ENCODE data around the gene TEF.

DNA sequence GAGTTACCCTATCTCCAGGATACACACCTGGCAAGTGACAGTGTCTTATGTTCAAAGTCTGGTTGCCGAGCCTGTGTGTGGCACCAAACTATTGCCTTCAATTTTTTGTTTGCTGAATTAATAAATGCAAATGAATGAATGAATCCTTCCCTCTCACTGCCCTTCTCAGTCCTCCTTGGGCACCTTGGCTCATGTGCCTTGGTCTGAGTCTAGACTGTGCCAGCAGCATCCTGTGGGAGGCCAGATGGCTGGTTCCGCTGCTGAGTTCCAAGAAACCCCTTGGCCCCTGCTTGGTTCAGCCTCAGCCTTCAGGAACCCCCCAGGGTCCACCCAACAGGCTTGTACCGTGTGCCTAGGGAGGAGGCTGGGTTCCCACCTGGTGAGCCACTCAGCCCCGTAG lies 33.8 kb downstream of the TEF start:
- TF ChIP-seq ZFP30 (CRISPR knock-in tag; IDR thresholded peaks at IDR 0.05) (no peak), ISL1 (CRISPR knock-in tag; IDR thresholded peaks at IDR 0.05) (no peak), SNAI2 (CRISPR knock-in tag; IDR thresholded peaks at IDR 0.05) (no peak), GLIS3 (CRISPR knock-in tag; IDR thresholded peaks at IDR 0.05) (no peak)
- TF ChIP-seq, protein P1, sequence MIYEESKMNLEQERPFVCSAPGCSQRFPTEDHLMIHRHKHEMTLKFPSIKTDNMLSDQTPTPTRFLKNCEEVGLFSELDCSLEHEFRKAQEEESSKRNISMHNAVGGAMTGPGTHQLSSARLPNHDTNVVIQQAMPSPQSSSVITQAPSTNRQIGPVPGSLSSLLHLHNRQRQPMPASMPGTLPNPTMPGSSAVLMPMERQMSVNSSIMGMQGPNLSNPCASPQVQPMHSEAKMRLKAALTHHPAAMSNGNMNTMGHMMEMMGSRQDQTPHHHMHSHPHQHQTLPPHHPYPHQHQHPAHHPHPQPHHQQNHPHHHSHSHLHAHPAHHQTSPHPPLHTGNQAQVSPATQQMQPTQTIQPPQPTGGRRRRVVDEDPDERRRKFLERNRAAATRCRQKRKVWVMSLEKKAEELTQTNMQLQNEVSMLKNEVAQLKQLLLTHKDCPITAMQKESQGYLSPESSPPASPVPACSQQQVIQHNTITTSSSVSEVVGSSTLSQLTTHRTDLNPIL (CRISPR knock-in tag; IDR thresholded peaks at IDR 0.05; ENCODE audit: low read depth) = no peak

Data from SK-N-SH treated with all-trans-retinoic acid at 6 μM for 48 hours (cell line).